Measurements from ENCODE around the gene NEIL3. TPM values are rescaled to one million over a fixed set of nuclear protein-coding genes. Genes with fewer than 3 reads are reported as not detected.

Gene NEIL3
- total RNA-seq, 1 experiment from 2014 or later = 17.5 TPM

DNA sequence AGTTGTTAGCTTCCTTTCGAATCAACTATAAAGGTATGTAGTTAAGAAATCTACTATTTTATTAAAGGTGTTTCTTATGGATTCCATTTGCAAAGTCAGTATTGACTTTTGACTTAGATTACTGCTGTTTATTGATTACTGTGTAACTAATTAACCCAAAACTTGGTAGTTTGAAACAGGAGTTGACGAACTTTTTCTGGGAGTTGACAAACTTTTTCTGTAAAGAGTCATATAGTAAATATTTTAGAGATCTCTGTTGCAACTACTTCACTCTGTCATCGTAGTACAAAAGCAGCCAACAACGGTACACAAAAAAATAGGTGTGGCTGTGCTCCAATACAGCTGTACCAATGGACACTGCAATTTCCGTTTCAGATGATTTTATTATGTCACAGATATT is 102.3 kb downstream of the NEIL3 start:
- DNase-seq (ENCODE audit: low spot score) = no peak

Other genes starting within 250 kb of the NEIL3 start
- 32.3 and 43.0 TPM in 2 replicates for gene AGA, start 132.6 kb downstream of the NEIL3 start, total RNA-seq (2014; rRNA removed; shearing (Covaris generic))